ENCODE results near the gene PDE6H.

The PDE6H gene

GRCh38 chr12:14956905-14957304 is 15.9 kb upstream of the PDE6H start:
- H3K4me3 ChIP-seq (ENCODE audit: low read depth, low read length) = no peak overlapping the region
- no peak for TF ChIP-seq CTCF (IDR thresholded peaks at IDR 0.05; ENCODE audit: borderline replicate concordance, insufficient read depth, low read depth, low read length)

- peak overlapping the region; percentile 89 for H3K4me3 ChIP-seq (ENCODE audit: low read depth, low read length)
- no peak for TF ChIP-seq CTCF (IDR thresholded peaks at IDR 0.05; ENCODE audit: borderline replicate concordance, insufficient read depth, low read depth, low read length)
Observed at GRCh38 chr12:14957551-14958168, 15.2 kb upstream of the PDE6H start.

- peak overlapping the region; percentile 89 for H3K4me3 ChIP-seq (ENCODE audit: low read depth, low read length)
- no peak for TF ChIP-seq CTCF (IDR thresholded peaks at IDR 0.05; ENCODE audit: borderline replicate concordance, insufficient read depth, low read depth, low read length)
Observed at GRCh38 chr12:14958361-14959125, 14.3 kb upstream of the PDE6H start.

- TF ChIP-seq CTCF (IDR thresholded peaks at IDR 0.05; ENCODE audit: borderline replicate concordance, insufficient read depth, low read depth, low read length) = no peak
- peak overlapping the region; percentile 89 for H3K4me3 ChIP-seq (ENCODE audit: low read depth, low read length)
Observed at GRCh38 chr12:14959126-14959440, 13.8 kb upstream of the PDE6H start.

- no peak for TF ChIP-seq CTCF (IDR thresholded peaks at IDR 0.05; ENCODE audit: borderline replicate concordance, insufficient read depth, low read depth, low read length)
- peak overlapping the region; percentile 89 for H3K4me3 ChIP-seq (ENCODE audit: low read depth, low read length)
Observed at GRCh38 chr12:14959463-14959862, 13.4 kb upstream of the PDE6H start.

- H3K4me3 ChIP-seq (ENCODE audit: low read depth, low read length) = peak overlapping the region; percentile 89
- no peak for TF ChIP-seq CTCF (IDR thresholded peaks at IDR 0.05; ENCODE audit: borderline replicate concordance, insufficient read depth, low read depth, low read length)
Observed at GRCh38 chr12:14959916-14960496, 12.8 kb upstream of the PDE6H start.
